Activated CD8-positive, alpha-beta memory T cell treated with anti-CD3 and anti-CD28 coated beads, Interleukin-2, amount 50 U/mL, for 24 hours (primary cell): ENCODE data around the gene PLCL2.
"Not testable (repeated sequence)": the region's sequence is repeated elsewhere in the genome, so short reads cannot be mapped to it uniquely, and the experiment has no call there.

Source experiments
- DNase-seq: peaks from one replicate; pipeline ENCODE4 v3.0.0-alpha.2; 2020; ENCODE audit errors: extremely low read depth

The PLCL2 gene

GRCh38 chr3:17075907-17076306, 191.2 kb downstream of the PLCL2 start:
- DNase-seq = no peak

GRCh38 chr3:17076940-17077605, 192.3 kb downstream of the PLCL2 start:
- DNase-seq = no peak

- no peak for DNase-seq
Observed at GRCh38 chr3:17077606-17078005, 192.9 kb downstream of the PLCL2 start.

- DNase-seq = no peak
Observed at GRCh38 chr3:17078926-17079465, 194.2 kb downstream of the PLCL2 start.

GRCh38 chr3:17079933-17080332, 195.2 kb downstream of the PLCL2 start:
- no peak for DNase-seq

GRCh38 chr3:17081520-17081919, 196.8 kb downstream of the PLCL2 start:
- no peak for DNase-seq

GRCh38 chr3:17087509-17087908, 202.8 kb downstream of the PLCL2 start:
- no peak for DNase-seq

GRCh38 chr3:17088017-17088416, 203.3 kb downstream of the PLCL2 start:
- no peak for DNase-seq

- DNase-seq = peak; percentile 6
Observed at GRCh38 chr3:17088602-17089313, 204.0 kb downstream of the PLCL2 start.

- no peak for DNase-seq
Observed at GRCh38 chr3:17089314-17089700, 204.6 kb downstream of the PLCL2 start.

GRCh38 chr3:17090280-17090983, 205.7 kb downstream of the PLCL2 start:
- no peak for DNase-seq

- DNase-seq = no peak
Observed at GRCh38 chr3:17091910-17092582, 207.3 kb downstream of the PLCL2 start.

GRCh38 chr3:17092583-17092933, 207.8 kb downstream of the PLCL2 start:
- DNase-seq = no peak

GRCh38 chr3:17094551-17094950, 209.8 kb downstream of the PLCL2 start:
- no peak for DNase-seq

- no peak for DNase-seq
Observed at GRCh38 chr3:17103579-17103978, 218.8 kb downstream of the PLCL2 start.

- DNase-seq = not testable (repeated sequence)
Observed at GRCh38 chr3:17106801-17107200, 222.0 kb downstream of the PLCL2 start.

GRCh38 chr3:17110660-17111396, 226.1 kb downstream of the PLCL2 start:
- no peak for DNase-seq

GRCh38 chr3:17111586-17111985, 226.8 kb downstream of the PLCL2 start:
- DNase-seq = no peak

- no peak for DNase-seq
Observed at GRCh38 chr3:17115186-17115585, 230.4 kb downstream of the PLCL2 start.

- no peak for DNase-seq
Observed at GRCh38 chr3:17116007-17116600, 231.3 kb downstream of the PLCL2 start.

- no peak for DNase-seq
Observed at GRCh38 chr3:17118771-17119170, 234.0 kb downstream of the PLCL2 start.
